Measurements from ENCODE around the gene FBXO2. TPM values are rescaled to one million over a fixed set of nuclear protein-coding genes. Genes with fewer than 3 reads are reported as not detected.

Gene FBXO2
- total and polyA plus RNA-seq, 9 of the 15 experiments (the other 6 are each of a cell fraction or from before 2014, with no cell fraction given) = 0.04 to 1.9 (median 0.27) TPM

DNA sequence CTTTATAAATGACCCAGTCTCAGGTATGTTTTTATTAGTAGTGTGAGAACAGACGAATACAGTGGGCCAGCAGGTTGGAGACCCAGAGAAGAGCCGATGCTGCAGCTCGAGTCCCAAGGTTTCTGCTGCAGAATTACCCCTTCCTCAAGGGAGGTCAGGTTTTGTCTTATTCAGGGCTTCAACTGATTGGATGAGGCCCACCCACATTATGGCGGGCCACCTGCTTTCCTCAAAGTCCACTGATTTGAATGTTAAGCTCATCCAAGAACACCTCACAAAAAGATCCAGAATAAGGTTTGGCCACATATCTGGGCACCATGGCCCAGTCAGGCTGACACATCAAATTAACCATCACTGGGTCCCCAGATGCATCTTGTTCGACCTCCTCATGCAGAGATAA is 40.9 kb downstream of the FBXO2 start:
- no peaks in the 10 kb centered on the region for H3K79me2 ChIP-seq (ENCODE audit: control insufficient read depth, insufficient read depth, low read length)
- CTCF ChIA-PET (ENCODE audit: low intra/inter-chr PET ratio) = no interaction called here
- TF ChIP-seq GATA2 (CRISPR knock-in tag; IDR thresholded peaks at IDR 0.05) = no peak
- TF ChIP-seq, protein P1, sequence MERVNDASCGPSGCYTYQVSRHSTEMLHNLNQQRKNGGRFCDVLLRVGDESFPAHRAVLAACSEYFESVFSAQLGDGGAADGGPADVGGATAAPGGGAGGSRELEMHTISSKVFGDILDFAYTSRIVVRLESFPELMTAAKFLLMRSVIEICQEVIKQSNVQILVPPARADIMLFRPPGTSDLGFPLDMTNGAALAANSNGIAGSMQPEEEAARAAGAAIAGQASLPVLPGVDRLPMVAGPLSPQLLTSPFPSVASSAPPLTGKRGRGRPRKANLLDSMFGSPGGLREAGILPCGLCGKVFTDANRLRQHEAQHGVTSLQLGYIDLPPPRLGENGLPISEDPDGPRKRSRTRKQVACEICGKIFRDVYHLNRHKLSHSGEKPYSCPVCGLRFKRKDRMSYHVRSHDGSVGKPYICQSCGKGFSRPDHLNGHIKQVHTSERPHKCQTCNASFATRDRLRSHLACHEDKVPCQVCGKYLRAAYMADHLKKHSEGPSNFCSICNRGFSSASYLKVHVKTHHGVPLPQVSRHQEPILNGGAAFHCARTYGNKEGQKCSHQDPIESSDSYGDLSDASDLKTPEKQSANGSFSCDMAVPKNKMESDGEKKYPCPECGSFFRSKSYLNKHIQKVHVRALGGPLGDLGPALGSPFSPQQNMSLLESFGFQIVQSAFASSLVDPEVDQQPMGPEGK (CRISPR knock-in tag; IDR thresholded peaks at IDR 0.05; ENCODE audit: borderline replicate concordance) = no peak
- TF ChIP-seq ZNF134 (CRISPR knock-in tag; conservative IDR thresholded peaks at IDR 0.05) = peak; percentile 86
- TF ChIP-seq, protein P2, sequence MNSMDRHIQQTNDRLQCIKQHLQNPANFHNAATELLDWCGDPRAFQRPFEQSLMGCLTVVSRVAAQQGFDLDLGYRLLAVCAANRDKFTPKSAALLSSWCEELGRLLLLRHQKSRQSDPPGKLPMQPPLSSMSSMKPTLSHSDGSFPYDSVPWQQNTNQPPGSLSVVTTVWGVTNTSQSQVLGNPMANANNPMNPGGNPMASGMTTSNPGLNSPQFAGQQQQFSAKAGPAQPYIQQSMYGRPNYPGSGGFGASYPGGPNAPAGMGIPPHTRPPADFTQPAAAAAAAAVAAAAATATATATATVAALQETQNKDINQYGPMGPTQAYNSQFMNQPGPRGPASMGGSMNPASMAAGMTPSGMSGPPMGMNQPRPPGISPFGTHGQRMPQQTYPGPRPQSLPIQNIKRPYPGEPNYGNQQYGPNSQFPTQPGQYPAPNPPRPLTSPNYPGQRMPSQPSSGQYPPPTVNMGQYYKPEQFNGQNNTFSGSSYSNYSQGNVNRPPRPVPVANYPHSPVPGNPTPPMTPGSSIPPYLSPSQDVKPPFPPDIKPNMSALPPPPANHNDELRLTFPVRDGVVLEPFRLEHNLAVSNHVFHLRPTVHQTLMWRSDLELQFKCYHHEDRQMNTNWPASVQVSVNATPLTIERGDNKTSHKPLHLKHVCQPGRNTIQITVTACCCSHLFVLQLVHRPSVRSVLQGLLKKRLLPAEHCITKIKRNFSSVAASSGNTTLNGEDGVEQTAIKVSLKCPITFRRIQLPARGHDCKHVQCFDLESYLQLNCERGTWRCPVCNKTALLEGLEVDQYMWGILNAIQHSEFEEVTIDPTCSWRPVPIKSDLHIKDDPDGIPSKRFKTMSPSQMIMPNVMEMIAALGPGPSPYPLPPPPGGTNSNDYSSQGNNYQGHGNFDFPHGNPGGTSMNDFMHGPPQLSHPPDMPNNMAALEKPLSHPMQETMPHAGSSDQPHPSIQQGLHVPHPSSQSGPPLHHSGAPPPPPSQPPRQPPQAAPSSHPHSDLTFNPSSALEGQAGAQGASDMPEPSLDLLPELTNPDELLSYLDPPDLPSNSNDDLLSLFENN (IDR thresholded peaks at IDR 0.05; ENCODE audit: low read depth in 2 of 2, low read length in 2 of 2) = no peak
- no peak for TF ChIP-seq JUN (IDR thresholded peaks at IDR 0.05; ENCODE audit: borderline replicate concordance, low read depth, low read length)
- no peak for TF ChIP-seq JUN (CRISPR knock-in tag; IDR thresholded peaks at IDR 0.05; ENCODE audit: borderline replicate concordance)
- 2% methylated on average over 5 of the region's 5 CpGs for WGBS (ENCODE audit: insufficient coverage, low coverage, missing lambda C conversion rate)
- H2AFZ ChIP-seq (ENCODE audit: low read depth, low read length) = no peak overlapping the region
- H3K27me3 ChIP-seq (ENCODE audit: control insufficient read depth in 2 of 2, insufficient read depth in 2 of 2, low read length in 2 of 2) = peaks cover 0 to 38% of the 10 kb centered on the region in 2 experiments; a peak in 4 of 5 replicates
- H3K9ac ChIP-seq (ENCODE audit: insufficient read depth in 1 of 2, low read depth in 2 of 2, low read length in 2 of 2) = no peak overlapping the region
- no peak overlapping the region for H3K4me2 ChIP-seq (ENCODE audit: insufficient read depth, low read length)
- no peak for DNase-seq (ENCODE audit: extremely low read depth in 1 of 4, low spot score in 3 of 4)
- no peak overlapping the region for H3K4me3 ChIP-seq
- POLR2A ChIA-PET = interaction anchor here (0.7 kb wide), 1 partner anchor 878 kb away, joined by 3 read pairs; no protein-coding TSS in a partner anchor
- H3K36me3 ChIP-seq (ENCODE audit: control insufficient read depth, insufficient read depth, low read length) = no peaks in the 10 kb centered on the region
- FAIRE-seq = no peak
- no peaks in the 10 kb centered on the region for H3K9me1 ChIP-seq (ENCODE audit: control insufficient read depth, insufficient read depth, low read length)
- intact Hi-C loops (cut with micrococcal nuclease) = no loop called here
- no TSS peak for BruUV-seq (replicated peaks)
- in situ Hi-C loops (cut with MboI) = no loop called here
- no peak for ATAC-seq
- H4K20me1 ChIP-seq (replicated peaks; ENCODE audit: control insufficient read depth, insufficient read depth, low read length) = peaks cover 11% of the 10 kb centered on the region
- H3K9me3 ChIP-seq (replicated peaks; ENCODE audit: control insufficient read depth, insufficient read depth, low read depth, low read length) = no peaks in the 10 kb centered on the region
- no peak overlapping the region for H3K27ac ChIP-seq (ENCODE audit: extremely low read depth, low read depth, low read length)
- H3K4me1 ChIP-seq (replicated peaks in 1 of 2; ENCODE audit: control insufficient read depth in 2 of 2, insufficient read depth in 2 of 2, low read length in 2 of 2) = peaks cover 0 to 4% of the 10 kb centered on the region in 2 experiments; a peak in 3 of 5 replicates

Measured in K562 (cell line).